ENCODE results near the gene UPK1B.

GRCh38 chr3:119211193-119211592, 37.8 kb downstream of the UPK1B start:
- TF ChIP-seq CTCF (conservative IDR thresholded peaks at IDR 0.05) (no peak), ZFX (IDR thresholded peaks at IDR 0.05) (no peak)

All from C4-2B (cell line).